H9 (cell line): ENCODE results near the gene EML4. TPM values are rescaled to one million over a fixed set of nuclear protein-coding genes. Genes with fewer than 3 reads are reported as not detected.

Experiments used
- DNase-seq: peaks from one replicate; pipeline ENCODE4 v3.0.0-alpha.2; 2017
- H2AFZ ChIP-seq: one replicate; pipeline ENCODE4 v1.6.1; 2013; ENCODE audit warnings: mild to moderate bottlenecking, low read length, control low read depth, moderate library complexity
- H2AK5ac ChIP-seq: 2 replicates; pipeline ENCODE4 v1.6.1; 2013; ENCODE audit warnings: low read length, control low read depth, mixed read lengths; ENCODE audit not compliant: insufficient read length
- H2BK120ac ChIP-seq: one replicate; pipeline ENCODE4 v1.6.1; 2013; ENCODE audit warnings: low read depth, mild to moderate bottlenecking, low read length, control low read depth, inconsistent platforms; ENCODE audit not compliant: poor library complexity, severe bottlenecking
- H2BK12ac ChIP-seq: 2 replicates; pipeline ENCODE4 v1.6.1; 2013; ENCODE audit warnings: low read length, control low read depth, mixed read lengths, low read depth; ENCODE audit not compliant: insufficient read length
- H2BK15ac ChIP-seq: 2 replicates; pipeline ENCODE4 v1.6.1; 2013; ENCODE audit warnings: low read depth, low read length, control low read depth
- H2BK20ac ChIP-seq: one replicate; pipeline ENCODE4 v1.6.1; 2013; ENCODE audit warnings: low read depth, mild to moderate bottlenecking, low read length, control low read depth, inconsistent platforms; ENCODE audit not compliant: poor library complexity, severe bottlenecking
- H2BK5ac ChIP-seq: 2 replicates; pipeline ENCODE4 v1.6.1; 2013; ENCODE audit warnings: low read length, control low read depth, mixed read lengths; ENCODE audit not compliant: insufficient read length
- H3K14ac ChIP-seq: 2 replicates; pipeline ENCODE4 v1.6.1; 2013; ENCODE audit warnings: low read length, control low read depth; ENCODE audit not compliant: insufficient read depth
- H3K18ac ChIP-seq: 2 replicates; pipeline ENCODE4 v1.6.1; 2013; ENCODE audit warnings: low read depth, mild to moderate bottlenecking, mixed read lengths, low read length, control low read depth; ENCODE audit not compliant: insufficient read length
- H3K23ac ChIP-seq: 2 replicates; pipeline ENCODE4 v1.6.1; 2013; ENCODE audit warnings: low read length, control low read depth, mixed read lengths, low read depth; ENCODE audit not compliant: insufficient read length
- H3K23me2 ChIP-seq: 2 replicates; pipeline ENCODE4 v1.6.1; 2013; ENCODE audit warnings: low read depth, mild to moderate bottlenecking, mixed read lengths, low read length, control low read depth; ENCODE audit not compliant: insufficient read length, poor library complexity, severe bottlenecking
- H3K27ac ChIP-seq: 2 replicates; pipeline ENCODE4 v1.5.1; 2013; ENCODE audit warnings: low read length, control low read depth, mixed read lengths, low read depth; ENCODE audit not compliant: insufficient read length
- H3K27me3 ChIP-seq: 2 replicates; pipeline ENCODE4 v1.6.1; 2013; ENCODE audit warnings: low read length, control low read depth, inconsistent platforms; ENCODE audit not compliant: insufficient read depth
- H3K4ac ChIP-seq: 2 replicates; pipeline ENCODE4 v1.6.1; 2013; ENCODE audit warnings: low read depth, mild to moderate bottlenecking, control low read depth, inconsistent platforms, low read length, moderate library complexity
- H3K4me1 ChIP-seq: 2 replicates; pipeline ENCODE4 v1.6.1; 2013; ENCODE audit warnings: low read length, control low read depth, inconsistent platforms; ENCODE audit not compliant: insufficient read depth
- H3K4me2 ChIP-seq: 2 replicates; pipeline ENCODE4 v1.6.1; 2013; ENCODE audit warnings: low read length, control low read depth, mixed read lengths; ENCODE audit not compliant: insufficient read length, insufficient read depth
- H3K56ac ChIP-seq: 2 replicates; pipeline ENCODE4 v1.6.1; 2013; ENCODE audit warnings: low read depth, mild to moderate bottlenecking, mixed read lengths, low read length, control low read depth; ENCODE audit not compliant: insufficient read length
- H3K79me1 ChIP-seq: 2 replicates; pipeline ENCODE4 v1.6.1; 2013; ENCODE audit warnings: low read depth, mild to moderate bottlenecking, moderate library complexity, low read length, control low read depth, inconsistent platforms; ENCODE audit not compliant: insufficient read depth, poor library complexity, severe bottlenecking
- H3K79me2 ChIP-seq: 2 replicates; pipeline ENCODE4 v1.6.1; 2013; ENCODE audit warnings: low read length, control low read depth, inconsistent platforms; ENCODE audit not compliant: insufficient read depth
- H3K9ac ChIP-seq: 2 replicates; pipeline ENCODE4 v1.6.1; 2013; ENCODE audit warnings: low read length, control low read depth, mixed read lengths; ENCODE audit not compliant: insufficient read length; ENCODE audit errors: extremely low read depth
- H3K9me3 ChIP-seq: one replicate; pipeline ENCODE4 v1.6.1; 2013; ENCODE audit warnings: low read depth, low read length, inconsistent platforms; ENCODE audit not compliant: control insufficient read depth
- H3T11ph ChIP-seq: one replicate; pipeline ENCODE4 v1.6.1; 2013; ENCODE audit warnings: mild to moderate bottlenecking, low read length, control low read depth, inconsistent platforms
- H4K20me1 ChIP-seq: one replicate; pipeline ENCODE4 v1.6.1; 2013; ENCODE audit not compliant: control insufficient read depth, insufficient read length, insufficient read depth
- H4K5ac ChIP-seq: 2 replicates; pipeline ENCODE4 v1.6.1; 2013; ENCODE audit warnings: low read depth, mild to moderate bottlenecking, mixed read lengths, low read length, control low read depth; ENCODE audit not compliant: insufficient read length
- H4K8ac ChIP-seq: replicated peaks from 2 replicates; pipeline ENCODE4 v1.6.1; 2013; ENCODE audit warnings: low read length, control low read depth, mixed read lengths, low read depth; ENCODE audit not compliant: insufficient read length
- H4K91ac ChIP-seq: 2 replicates; pipeline ENCODE4 v1.6.1; 2013; ENCODE audit warnings: low read depth, mild to moderate bottlenecking, moderate library complexity, mixed read lengths, low read length, control low read depth; ENCODE audit not compliant: insufficient read length
- H3K27ac Mint-ChIP-seq, 3 experiments: 2 replicates in 2 of 3; 3 replicates in 1 of 3; pipeline ENCODE4 v1.8.0; 2020 to 2021; ENCODE audit warnings: mixed read lengths in 3 of 3, mild to moderate bottlenecking in 1 of 3, moderate library complexity in 1 of 3
- H3K27me3 Mint-ChIP-seq: 2 replicates; pipeline ENCODE4 v1.8.0; 2021; ENCODE audit warnings: low read depth, mild to moderate bottlenecking, moderate library complexity, mixed read lengths
- H3K36me3 Mint-ChIP-seq, 3 experiments: 2 replicates in 2 of 3; 3 replicates in 1 of 3; pipeline ENCODE4 v1.8.0; 2020 to 2021; ENCODE audit warnings: low read depth in 3 of 3, mixed read lengths in 3 of 3; ENCODE audit not compliant: insufficient read depth in 1 of 3
- H3K4me1 Mint-ChIP-seq, 2 experiments: 2 replicates each; pipeline ENCODE4 v1.8.0; 2020; ENCODE audit warnings: mixed read lengths in 2 of 2
- H3K4me3 Mint-ChIP-seq, 2 experiments: 2 replicates in 1 of 2; 3 replicates in 1 of 2; pipeline ENCODE4 v1.8.0; 2020 to 2021; ENCODE audit warnings: mild to moderate bottlenecking in 2 of 2, mixed read lengths in 2 of 2, moderate library complexity in 1 of 2
- H3K9me3 Mint-ChIP-seq, 2 experiments: 2 replicates in 1 of 2; 3 replicates in 1 of 2; pipeline ENCODE4 v1.8.0; 2020; ENCODE audit warnings: mild to moderate bottlenecking in 2 of 2, mixed read lengths in 2 of 2, moderate library complexity in 1 of 2
- CTCF ChIP-seq: fragments of 200-600 bp; sonication (generic); conservative IDR thresholded peaks from 3 replicates; pipeline ENCODE4 v1.8.0; 2021; ENCODE audit warnings: antibody characterized with exemption, mild to moderate bottlenecking
- WGBS: extraction: QIAGEN DNeasy Blood & Tissue Kit; methylation state at CpG from one replicate; pipeline ENCODE4 v1.1.7; 2013; ENCODE audit warnings: missing lambda C conversion rate, low lambda C conversion rate, mixed read lengths; ENCODE audit not compliant: insufficient read length; ENCODE audit errors: extremely low coverage; 5-methylcytosine and 5-hydroxymethylcytosine counted together
- total RNA-seq: library from RNA; stranded (reverse); gene quantifications from 2 replicates; pipeline ENCODE4 v1.2.1, GENCODE V29; 2021

Gene EML4
- total RNA-seq, 1 experiment from 2014 or later = 68.6 TPM

- no peak overlapping the region for H2AK5ac ChIP-seq
- Mint-ChIP-seq H3K9me3 (no peaks in the 10 kb centered on the region), H3K27ac (peak overlapping the region in 1 of 3 experiments; percentile 42; a peak in 1 of 7 replicates), H3K4me1 (peaks cover 41% of the 10 kb centered on the region in 2 experiments), H3K36me3 (no peaks in the 10 kb centered on the region), H3K27me3 (peaks cover 16% of the 10 kb centered on the region), H3K4me3 (no peak overlapping the region)
- H3K18ac ChIP-seq = no peak overlapping the region
- H4K20me1 ChIP-seq = no peaks in the 10 kb centered on the region
- H3K4ac ChIP-seq = no peak overlapping the region
- H3K9ac ChIP-seq = no peak overlapping the region
- TF ChIP-seq CTCF = no peak
- H3K4me2 ChIP-seq = no peak overlapping the region
- H4K91ac ChIP-seq = no peak overlapping the region
- no peak overlapping the region for H2BK5ac ChIP-seq
- no peak overlapping the region for H4K8ac ChIP-seq
- H4K5ac ChIP-seq = no peak overlapping the region
- H2BK120ac ChIP-seq = no peak overlapping the region
- no peaks in the 10 kb centered on the region for H3K79me2 ChIP-seq
- H3K23ac ChIP-seq = no peak overlapping the region
- no peak overlapping the region for H3K56ac ChIP-seq
- no peak overlapping the region for H3T11ph ChIP-seq
- no peak for DNase-seq
- no peaks in the 10 kb centered on the region; the same call in 1 of the 2 replicates for H3K27me3 ChIP-seq
- H2BK20ac ChIP-seq = no peak overlapping the region
- no peak overlapping the region for H2BK12ac ChIP-seq
- H3K23me2 ChIP-seq = peaks cover 9% of the 10 kb centered on the region
- H2AFZ ChIP-seq = no peak overlapping the region
- WGBS = no CpG with 5 or more reads among the region's 5 CpGs
- no peak overlapping the region for H2BK15ac ChIP-seq
- H3K14ac ChIP-seq = no peak overlapping the region
- peaks cover 20% of the 10 kb centered on the region for H3K4me1 ChIP-seq
- H3K79me1 ChIP-seq = no peaks in the 10 kb centered on the region
- H3K9me3 ChIP-seq = no peaks in the 10 kb centered on the region
- no peak overlapping the region for H3K27ac ChIP-seq
Measured at GRCh38 chr2:42137125-42137841, 31.9 kb upstream of the EML4 start.
